ENCODE data around the gene YWHAQ.
A peak's percentile ranks its signal among the peaks of the same experiment; 100 is the strongest.

Gene YWHAQ

GRCh38 chr2:9637330-9637729 is 6.5 kb upstream of the YWHAQ start:
- TF ChIP-seq TOX (CRISPR knock-in tag; IDR thresholded peaks at IDR 0.05; ENCODE audit: borderline replicate concordance) (no peak), ZNF565 (CRISPR knock-in tag; conservative IDR thresholded peaks at IDR 0.05; ENCODE audit: low read depth) (no peak), ISL1 (CRISPR knock-in tag; IDR thresholded peaks at IDR 0.05) (0 out of 2 replicates have a peak, but pooled peaks have one; percentile 30), CREB5 (CRISPR knock-in tag; IDR thresholded peaks at IDR 0.05; ENCODE audit: low read depth) (no peak), OSR1 (CRISPR knock-in tag; IDR thresholded peaks at IDR 0.05) (no peak)
- ATAC-seq: peak; percentile 70

- no peak for TF ChIP-seq PPARA (CRISPR knock-in tag; IDR thresholded peaks at IDR 0.05; ENCODE audit: borderline replicate concordance)
- no peak for TF ChIP-seq RARB (CRISPR knock-in tag; IDR thresholded peaks at IDR 0.05)
- TF ChIP-seq TOX (CRISPR knock-in tag; IDR thresholded peaks at IDR 0.05; ENCODE audit: borderline replicate concordance): no peak
- ATAC-seq: no peak
These were observed 3.3 kb upstream of the YWHAQ start for GRCh38 chr2:9634133-9634532.

- no peak for TF ChIP-seq ZNF8 (CRISPR knock-in tag; IDR thresholded peaks at IDR 0.05)
- TF ChIP-seq ESRRG (CRISPR knock-in tag; IDR thresholded peaks at IDR 0.05): no peak
- no peak for TF ChIP-seq PATZ1 (CRISPR knock-in tag; IDR thresholded peaks at IDR 0.05; ENCODE audit: borderline replicate concordance)
- no peak for TF ChIP-seq ZC3H10 (CRISPR knock-in tag; IDR thresholded peaks at IDR 0.05)
- ATAC-seq: no peak
These were observed 1.3 kb upstream of the YWHAQ start for GRCh38 chr2:9631878-9632700.

- TF ChIP-seq TSHZ2 (CRISPR knock-in tag; IDR thresholded peaks at IDR 0.05) (0 out of 2 replicates have a peak, but pooled peaks have one; percentile 22), ZC3H10 (CRISPR knock-in tag; IDR thresholded peaks at IDR 0.05) (no peak), PATZ1 (CRISPR knock-in tag; IDR thresholded peaks at IDR 0.05; ENCODE audit: borderline replicate concordance) (no peak)
- ATAC-seq: no peak
These were observed 689 bp upstream of the YWHAQ start for GRCh38 chr2:9631553-9631819.

- TF ChIP-seq ZFP30 (CRISPR knock-in tag; IDR thresholded peaks at IDR 0.05) (no peak), PATZ1 (CRISPR knock-in tag; IDR thresholded peaks at IDR 0.05; ENCODE audit: borderline replicate concordance) (no peak), GLIS3 (CRISPR knock-in tag; IDR thresholded peaks at IDR 0.05) (0 out of 2 replicates have a peak, but pooled peaks have one; percentile 4), ZNF565 (CRISPR knock-in tag; conservative IDR thresholded peaks at IDR 0.05; ENCODE audit: low read depth) (no peak), ZNF70 (CRISPR knock-in tag; IDR thresholded peaks at IDR 0.05) (no peak), PPARA (CRISPR knock-in tag; IDR thresholded peaks at IDR 0.05; ENCODE audit: borderline replicate concordance) (no peak), ZFP3 (CRISPR knock-in tag; IDR thresholded peaks at IDR 0.05) (peak; percentile 97)
- ATAC-seq: peak; percentile 57
These were observed 571 bp downstream of the YWHAQ start for GRCh38 chr2:9630117-9630735.

Measured in SK-N-SH treated with all-trans-retinoic acid at 6 μM for 48 hours (cell line).